ENCODE results near the gene ZNF99. TPM values are rescaled to one million over a fixed set of nuclear protein-coding genes. Genes with fewer than 3 reads are reported as not detected.
"Not testable (repeated sequence)": the region's sequence is repeated elsewhere in the genome, so short reads cannot be mapped to it uniquely, and the experiment has no call there.

The ZNF99 gene
- total RNA-seq, 3 donors from 2014 or later: 0.22 TPM; not detected in 2

- intact Hi-C loops (cut with DNase I, micrococcal nuclease): no loop called here
- TF ChIP-seq CTCF (IDR thresholded peaks at IDR 0.05): no peak
- ATAC-seq: no peak
Measured at GRCh38 chr19:22708983-22709382, 75.0 kb downstream of the ZNF99 start.

GRCh38 chr19:22703096-22703495, 80.9 kb downstream of the ZNF99 start:
- H3K36me3 ChIP-seq (ENCODE audit: low read depth); DNase-seq; H3K4me1 ChIP-seq (ENCODE audit: low read depth); intact Hi-C loops (cut with DNase I, micrococcal nuclease); H3K4me3 ChIP-seq; ATAC-seq: not testable (repeated sequence)
- peaks cover 89% of the 10 kb centered on the region for H3K9me3 ChIP-seq

More at GRCh38 chr19:22708983-22709382, 75.0 kb downstream of the ZNF99 start:
- Histone ChIP-seq H3K4me1 (ENCODE audit: low read depth) (no peaks in the 10 kb centered on the region), H3K9me3 (peaks cover 86% of the 10 kb centered on the region), H3K4me3 (no peak overlapping the region), H3K36me3 (ENCODE audit: low read depth) (no peaks in the 10 kb centered on the region)
- no peak for DNase-seq

GRCh38 chr19:22702661-22703060, 81.3 kb downstream of the ZNF99 start:
- ATAC-seq; H3K36me3 ChIP-seq (ENCODE audit: low read depth); intact Hi-C loops (cut with DNase I, micrococcal nuclease); H3K4me3 ChIP-seq; DNase-seq; H3K4me1 ChIP-seq (ENCODE audit: low read depth): not testable (repeated sequence)
- H3K9me3 ChIP-seq: peaks cover 90% of the 10 kb centered on the region

Other genes starting within 250 kb of the ZNF99 start
- gene ZNF492, start 149.8 kb downstream of the ZNF99 start, total RNA-seq: under 1 TPM; 0.07 to 0.61 (median 0.19) TPM
- not detected for gene ZNF723, start 48.1 kb upstream of the ZNF99 start, total RNA-seq
- 1 to 10 TPM in 1 of 3 donors, under 1 TPM in 2; 0.23 to 3.4 (median 0.53) TPM for gene ZNF728, start 219.0 kb upstream of the ZNF99 start, total RNA-seq

Measured in mucosa of descending colon (tissue), 3 donors.